OCI-LY1 (cell line): ENCODE results near the gene FBF1.

ENCODE experiments used
- H2AFZ ChIP-seq: fragments of 200-600 bp; sonication (generic), shearing (Covaris generic); 2 replicates; pipeline ENCODE4 v1.6.0; 2014; ENCODE audit warnings: antibody characterized with exemption, mild to moderate bottlenecking, low read length
- H3F3A ChIP-seq: fragments of 200-600 bp; sonication (generic), shearing (Covaris generic); 2 replicates; pipeline ENCODE4 v1.6.0; 2014; ENCODE audit warnings: mild to moderate bottlenecking, antibody characterized with exemption, low read length, moderate library complexity; ENCODE audit not compliant: insufficient read depth
- H3K27ac ChIP-seq: fragments of 200-600 bp; sonication (generic); 2 replicates; pipeline ENCODE4 v1.5.1; 2014; ENCODE audit warnings: low read length, mixed run types, mild to moderate bottlenecking, low read depth; ENCODE audit not compliant: poor library complexity, severe bottlenecking
- H3K27me3 ChIP-seq: fragments of 200-600 bp; sonication (generic); 2 replicates; pipeline ENCODE4 v1.6.0; 2014; ENCODE audit warnings: antibody characterized with exemption, mild to moderate bottlenecking, low read length, moderate library complexity; ENCODE audit not compliant: insufficient read depth
- H3K36me3 ChIP-seq: fragments of 200-600 bp; sonication (generic); 2 replicates; pipeline ENCODE4 v1.6.1; 2014; ENCODE audit warnings: mild to moderate bottlenecking, antibody characterized with exemption, low read length, moderate library complexity, mixed read lengths; ENCODE audit not compliant: insufficient read depth
- H3K4me1 ChIP-seq: fragments of 200-600 bp; sonication (generic); 2 replicates; pipeline ENCODE4 v1.5.1; 2014; ENCODE audit warnings: mild to moderate bottlenecking, low read length, moderate library complexity; ENCODE audit not compliant: insufficient read depth, severe bottlenecking
- H3K4me2 ChIP-seq: fragments of 200-600 bp; sonication (generic), shearing (Covaris generic); 2 replicates; pipeline ENCODE4 v1.6.1; 2014; ENCODE audit warnings: low read length
- H3K4me3 ChIP-seq: fragments of 200-600 bp; sonication (generic); 2 replicates; pipeline ENCODE4 v1.5.1; 2014; ENCODE audit warnings: low read length, low read depth, mild to moderate bottlenecking, mixed read lengths; ENCODE audit not compliant: poor library complexity, severe bottlenecking
- H3K79me2 ChIP-seq: fragments of 200-600 bp; shearing (Covaris generic); 2 replicates; pipeline ENCODE4 v1.6.1; 2016; ENCODE audit warnings: mixed run types, low read length, mixed read lengths; ENCODE audit not compliant: insufficient read depth
- H3K9ac ChIP-seq: fragments of 200-600 bp; sonication (generic), shearing (Covaris generic); 2 replicates; pipeline ENCODE4 v1.6.1; 2014; ENCODE audit warnings: mild to moderate bottlenecking, low read length, mixed read lengths
- H3K9me2 ChIP-seq: fragments of 200-600 bp; sonication (generic), shearing (Covaris generic); 2 replicates; pipeline ENCODE4 v1.6.1; 2014; ENCODE audit warnings: low read depth, mild to moderate bottlenecking, low read length, mixed read lengths
- H3K9me3 ChIP-seq: fragments of 200-600 bp; shearing (Covaris generic); 2 replicates; pipeline ENCODE4 v1.6.1; 2014; ENCODE audit warnings: low read length, mixed read lengths
- H4K20me1 ChIP-seq: fragments of 200-600 bp; sonication (generic), shearing (Covaris generic); 2 replicates; pipeline ENCODE4 v1.6.0; 2016; ENCODE audit warnings: mild to moderate bottlenecking, low read length; ENCODE audit not compliant: insufficient read depth
- EZH2 ChIP-seq: fragments of 200-600 bp; sonication (generic), shearing (Covaris generic); IDR thresholded peaks from 2 replicates; pipeline ENCODE4 v1.8.0; 2017; ENCODE audit warnings: borderline replicate concordance, mixed run types, mild to moderate bottlenecking, antibody characterized with exemption, low read length, moderate library complexity, mixed read lengths
- TF ChIP-seq, protein P1 (sequence below): fragments of 200-600 bp; sonication (generic), shearing (Covaris generic); IDR thresholded peaks from 2 replicates; pipeline ENCODE4 v1.5.1; 2017; ENCODE audit warnings: mild to moderate bottlenecking, antibody characterized with exemption, low read length, moderate library complexity, mixed read lengths

FBF1 gene

DNA sequence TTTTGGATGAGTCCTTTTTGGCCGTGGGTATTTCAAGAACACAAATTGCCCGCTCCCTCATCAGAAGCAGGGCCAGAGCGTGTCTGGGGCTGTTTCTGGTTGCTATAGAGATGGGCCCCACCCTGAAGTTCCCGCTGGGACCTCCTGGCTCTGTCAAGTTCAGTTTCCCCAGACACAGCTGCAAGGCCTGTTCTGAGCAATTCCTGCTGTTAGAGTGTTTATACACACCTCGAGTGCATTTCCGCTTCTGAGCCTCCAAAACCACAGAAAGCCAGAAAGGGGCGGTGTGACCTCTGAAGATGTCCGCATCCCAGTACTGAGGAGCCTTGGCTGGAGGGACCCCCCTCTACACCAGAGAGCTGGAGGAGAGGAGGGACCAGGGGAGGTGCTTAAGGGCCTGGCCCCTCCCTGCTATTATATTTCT lies 76.4 kb downstream of the FBF1 start:
- no peaks in the 10 kb centered on the region for H3F3A ChIP-seq
- no peaks in the 10 kb centered on the region for H3K36me3 ChIP-seq
- no peaks in the 10 kb centered on the region for H3K79me2 ChIP-seq
- no peak overlapping the region for H3K9ac ChIP-seq
- H4K20me1 ChIP-seq = no peaks in the 10 kb centered on the region
- H3K4me2 ChIP-seq = no peak overlapping the region; the same call in 1 of the 2 replicates
- H3K4me1 ChIP-seq = peaks cover 14% of the 10 kb centered on the region
- TF ChIP-seq, protein P1, sequence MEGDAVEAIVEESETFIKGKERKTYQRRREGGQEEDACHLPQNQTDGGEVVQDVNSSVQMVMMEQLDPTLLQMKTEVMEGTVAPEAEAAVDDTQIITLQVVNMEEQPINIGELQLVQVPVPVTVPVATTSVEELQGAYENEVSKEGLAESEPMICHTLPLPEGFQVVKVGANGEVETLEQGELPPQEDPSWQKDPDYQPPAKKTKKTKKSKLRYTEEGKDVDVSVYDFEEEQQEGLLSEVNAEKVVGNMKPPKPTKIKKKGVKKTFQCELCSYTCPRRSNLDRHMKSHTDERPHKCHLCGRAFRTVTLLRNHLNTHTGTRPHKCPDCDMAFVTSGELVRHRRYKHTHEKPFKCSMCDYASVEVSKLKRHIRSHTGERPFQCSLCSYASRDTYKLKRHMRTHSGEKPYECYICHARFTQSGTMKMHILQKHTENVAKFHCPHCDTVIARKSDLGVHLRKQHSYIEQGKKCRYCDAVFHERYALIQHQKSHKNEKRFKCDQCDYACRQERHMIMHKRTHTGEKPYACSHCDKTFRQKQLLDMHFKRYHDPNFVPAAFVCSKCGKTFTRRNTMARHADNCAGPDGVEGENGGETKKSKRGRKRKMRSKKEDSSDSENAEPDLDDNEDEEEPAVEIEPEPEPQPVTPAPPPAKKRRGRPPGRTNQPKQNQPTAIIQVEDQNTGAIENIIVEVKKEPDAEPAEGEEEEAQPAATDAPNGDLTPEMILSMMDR = no peak
- no peak for TF ChIP-seq EZH2
- no peaks in the 10 kb centered on the region for H3K9me3 ChIP-seq
- no peak overlapping the region for H2AFZ ChIP-seq
- no peaks in the 10 kb centered on the region for H3K27me3 ChIP-seq
- no peak overlapping the region for H3K27ac ChIP-seq
- H3K4me3 ChIP-seq = no peak overlapping the region
- H3K9me2 ChIP-seq = no peaks in the 10 kb centered on the region

- H4K20me1 ChIP-seq = no peaks in the 10 kb centered on the region
- no peaks in the 10 kb centered on the region for H3K9me2 ChIP-seq
- no peaks in the 10 kb centered on the region for H3K79me2 ChIP-seq
- no peaks in the 10 kb centered on the region for H3K36me3 ChIP-seq
- no peak overlapping the region for H3K9ac ChIP-seq
- no peak overlapping the region for H2AFZ ChIP-seq
- H3K27me3 ChIP-seq = no peaks in the 10 kb centered on the region
- TF ChIP-seq, protein P1 = no peak
- no peak for TF ChIP-seq EZH2
- H3F3A ChIP-seq = no peaks in the 10 kb centered on the region
- no peak overlapping the region for H3K4me3 ChIP-seq
- H3K27ac ChIP-seq = no peak overlapping the region
- no peaks in the 10 kb centered on the region for H3K9me3 ChIP-seq
- H3K4me2 ChIP-seq = no peak overlapping the region
- H3K4me1 ChIP-seq = peaks cover 33% of the 10 kb centered on the region
Measured at GRCh38 chr17:75861927-75862317, 78.9 kb downstream of the FBF1 start.
